ENCODE data around the gene PRR23C.

PRR23C gene

GRCh38 chr3:139006051-139006716 is 38.5 kb downstream of the PRR23C start, which contains the start of gene PRR23A:
Gene PRR23A, minus strand, starts transcription at chr3:139006268. Its CDS starts 0 bp downstream, at chr3:139006268.
- no peak within 1 kb of the TSS for H2AFZ ChIP-seq (ENCODE audit: low read depth, low read length, severe bottlenecking)
- H3K4me3 ChIP-seq (ENCODE audit: insufficient read depth, low read length, poor library complexity, severe bottlenecking): no peak within 1 kb of the TSS
- no peaks in the 10 kb centered on the region for H3K79me2 ChIP-seq (ENCODE audit: insufficient read depth, low read length)
- no peaks in the 10 kb centered on the region for H3F3A ChIP-seq (ENCODE audit: insufficient read depth)
- no peak for TF ChIP-seq EZH2phosphoT487 (conservative IDR thresholded peaks at IDR 0.05; ENCODE audit: low read length)
- no peak for TF ChIP-seq CTCF (IDR thresholded peaks at IDR 0.05; ENCODE audit: insufficient read depth, low read length, poor library complexity, severe bottlenecking)
- H3K9me2 ChIP-seq (replicated peaks; ENCODE audit: insufficient read depth, low read length): no peaks in the 10 kb centered on the region
- no peak within 1 kb of the TSS for H3K4me2 ChIP-seq (ENCODE audit: low read depth, low read length, poor library complexity, severe bottlenecking)
- H3K9me3 ChIP-seq (ENCODE audit: insufficient read depth, low read length): no peaks in the 10 kb centered on the region
- no peak within 1 kb of the TSS for H3K9ac ChIP-seq (ENCODE audit: low read length)
- H4K20me1 ChIP-seq (ENCODE audit: low read depth, low read length): no peaks in the 10 kb centered on the region
- no peaks in the 10 kb centered on the region for H3K36me3 ChIP-seq (ENCODE audit: low read length)
- no peaks in the 10 kb centered on the region for H3K27me3 ChIP-seq (ENCODE audit: low read length)
- H3K27ac ChIP-seq (ENCODE audit: low read depth, low read length): no peak within 1 kb of the TSS

GRCh38 chr3:139005356-139005993 is 39.2 kb downstream of the PRR23C start:
- Histone ChIP-seq H3K36me3 (ENCODE audit: low read length) (no peaks in the 10 kb centered on the region), H3K9ac (ENCODE audit: low read length) (no peak overlapping the region), H3K9me3 (ENCODE audit: insufficient read depth, low read length) (no peaks in the 10 kb centered on the region), H3K79me2 (ENCODE audit: insufficient read depth, low read length) (no peaks in the 10 kb centered on the region), H3F3A (ENCODE audit: insufficient read depth) (no peaks in the 10 kb centered on the region), H3K9me2 (replicated peaks; ENCODE audit: insufficient read depth, low read length) (no peaks in the 10 kb centered on the region), H3K4me2 (ENCODE audit: low read depth, low read length, poor library complexity, severe bottlenecking) (no peak overlapping the region), H3K27me3 (ENCODE audit: low read length) (no peaks in the 10 kb centered on the region), H4K20me1 (ENCODE audit: low read depth, low read length) (no peaks in the 10 kb centered on the region), H2AFZ (ENCODE audit: low read depth, low read length, severe bottlenecking) (no peak overlapping the region), H3K27ac (ENCODE audit: low read depth, low read length) (no peak overlapping the region), H3K4me3 (ENCODE audit: insufficient read depth, low read length, poor library complexity, severe bottlenecking) (no peak overlapping the region)
- TF ChIP-seq EZH2phosphoT487 (conservative IDR thresholded peaks at IDR 0.05; ENCODE audit: low read length) (no peak), CTCF (IDR thresholded peaks at IDR 0.05; ENCODE audit: insufficient read depth, low read length, poor library complexity, severe bottlenecking) (no peak)

- Histone ChIP-seq H3K9me3 (ENCODE audit: insufficient read depth, low read length) (no peaks in the 10 kb centered on the region), H3K4me3 (ENCODE audit: insufficient read depth, low read length, poor library complexity, severe bottlenecking) (no peak overlapping the region), H3K36me3 (ENCODE audit: low read length) (no peaks in the 10 kb centered on the region), H3K27ac (ENCODE audit: low read depth, low read length) (no peak overlapping the region), H3F3A (ENCODE audit: insufficient read depth) (no peaks in the 10 kb centered on the region), H4K20me1 (ENCODE audit: low read depth, low read length) (no peaks in the 10 kb centered on the region), H3K9me2 (replicated peaks; ENCODE audit: insufficient read depth, low read length) (no peaks in the 10 kb centered on the region), H3K4me2 (ENCODE audit: low read depth, low read length, poor library complexity, severe bottlenecking) (no peak overlapping the region), H2AFZ (ENCODE audit: low read depth, low read length, severe bottlenecking) (no peak overlapping the region), H3K79me2 (ENCODE audit: insufficient read depth, low read length) (no peaks in the 10 kb centered on the region), H3K27me3 (ENCODE audit: low read length) (no peaks in the 10 kb centered on the region), H3K9ac (ENCODE audit: low read length) (no peak overlapping the region)
- no peak for TF ChIP-seq EZH2phosphoT487 (conservative IDR thresholded peaks at IDR 0.05; ENCODE audit: low read length)
- TF ChIP-seq CTCF (IDR thresholded peaks at IDR 0.05; ENCODE audit: insufficient read depth, low read length, poor library complexity, severe bottlenecking): no peak
Observed at GRCh38 chr3:138995706-138996105, 49.0 kb downstream of the PRR23C start.

Data from SU-DHL-6 (cell line).